ENCODE data around the gene ATAT1.
"Not testable (repeated sequence)": the region's sequence is repeated elsewhere in the genome, so short reads cannot be mapped to it uniquely, and the experiment has no call there.

ATAT1 gene

GRCh38 chr6:30654798-30655742 lies 28.4 kb downstream of the ATAT1 start:
- no peaks in the 10 kb centered on the region for H3K27me3 Mint-ChIP-seq
- no peaks in the 10 kb centered on the region for H3K9me3 Mint-ChIP-seq (ENCODE audit: low read depth)
- H3K4me3 Mint-ChIP-seq = no peak overlapping the region
- H3K4me1 Mint-ChIP-seq (ENCODE audit: low read depth) = no peaks in the 10 kb centered on the region
- peaks cover 8% of the 10 kb centered on the region for H3K36me3 Mint-ChIP-seq
- H3K27ac Mint-ChIP-seq = peak overlapping the region; percentile 58

- Mint-ChIP-seq H3K4me3 (no peak overlapping the region), H3K36me3 (peaks cover 8% of the 10 kb centered on the region), H3K27me3 (no peaks in the 10 kb centered on the region), H3K27ac (no peak overlapping the region), H3K4me1 (ENCODE audit: low read depth) (no peaks in the 10 kb centered on the region), H3K9me3 (ENCODE audit: low read depth) (no peaks in the 10 kb centered on the region)
These were observed 29.0 kb downstream of the ATAT1 start for GRCh38 chr6:30655743-30656094.

- Mint-ChIP-seq H3K4me3 (no peak overlapping the region), H3K4me1 (ENCODE audit: low read depth) (no peaks in the 10 kb centered on the region), H3K27me3 (no peaks in the 10 kb centered on the region), H3K9me3 (ENCODE audit: low read depth) (no peaks in the 10 kb centered on the region), H3K27ac (no peak overlapping the region), H3K36me3 (peaks cover 8% of the 10 kb centered on the region)
These were observed 29.8 kb downstream of the ATAT1 start for GRCh38 chr6:30656513-30656912.

GRCh38 chr6:30657454-30657853 lies 30.8 kb downstream of the ATAT1 start:
- no peak overlapping the region for H3K27ac Mint-ChIP-seq
- H3K4me1 Mint-ChIP-seq (ENCODE audit: low read depth) = no peaks in the 10 kb centered on the region
- H3K36me3 Mint-ChIP-seq = peaks cover 15% of the 10 kb centered on the region
- no peaks in the 10 kb centered on the region for H3K27me3 Mint-ChIP-seq
- no peaks in the 10 kb centered on the region for H3K9me3 Mint-ChIP-seq (ENCODE audit: low read depth)
- no peak overlapping the region for H3K4me3 Mint-ChIP-seq

- not testable (repeated sequence) for H3K4me3 Mint-ChIP-seq; H3K27me3 Mint-ChIP-seq; H3K27ac Mint-ChIP-seq; H3K9me3 Mint-ChIP-seq (ENCODE audit: low read depth); H3K4me1 Mint-ChIP-seq (ENCODE audit: low read depth)
- H3K36me3 Mint-ChIP-seq = peaks cover 15% of the 10 kb centered on the region
These were observed 31.2 kb downstream of the ATAT1 start for GRCh38 chr6:30657922-30658321.

GRCh38 chr6:30664994-30665767 lies 38.5 kb downstream of the ATAT1 start:
- H3K36me3 Mint-ChIP-seq = peaks cover 11% of the 10 kb centered on the region
- H3K27me3 Mint-ChIP-seq = no peaks in the 10 kb centered on the region
- H3K9me3 Mint-ChIP-seq (ENCODE audit: low read depth) = no peaks in the 10 kb centered on the region
- H3K4me1 Mint-ChIP-seq (ENCODE audit: low read depth) = peaks cover 21% of the 10 kb centered on the region
- no peak overlapping the region for H3K4me3 Mint-ChIP-seq
- H3K27ac Mint-ChIP-seq = peak overlapping the region; percentile 22

- not testable (repeated sequence) for H3K4me3 Mint-ChIP-seq; H3K9me3 Mint-ChIP-seq (ENCODE audit: low read depth); H3K27me3 Mint-ChIP-seq
- H3K4me1 Mint-ChIP-seq (ENCODE audit: low read depth) = peaks cover 32% of the 10 kb centered on the region
- peaks cover 14% of the 10 kb centered on the region for H3K36me3 Mint-ChIP-seq
- peak overlapping the region; percentile 61 for H3K27ac Mint-ChIP-seq
These were observed 39.6 kb downstream of the ATAT1 start for GRCh38 chr6:30666300-30666699.

GRCh38 chr6:30670760-30671527 lies 44.3 kb downstream of the ATAT1 start:
- peak overlapping the region; percentile 83 for H3K4me3 Mint-ChIP-seq
- no peaks in the 10 kb centered on the region for H3K9me3 Mint-ChIP-seq (ENCODE audit: low read depth)
- H3K4me1 Mint-ChIP-seq (ENCODE audit: low read depth) = peaks cover 43% of the 10 kb centered on the region
- H3K27me3 Mint-ChIP-seq = no peaks in the 10 kb centered on the region
- peaks cover 4% of the 10 kb centered on the region for H3K36me3 Mint-ChIP-seq
- H3K27ac Mint-ChIP-seq = peak overlapping the region; percentile 71

GRCh38 chr6:30672445-30673253 lies 46.0 kb downstream of the ATAT1 start, which contains the start of gene DHX16:
TSS of gene DHX16 (minus strand) at chr6:30673006. CDS start at chr6:30672841, 165 bp downstream.
- Mint-ChIP-seq H3K4me3 (peak within 1 kb of the TSS; percentile 83), H3K36me3 (peaks cover 7% of the 10 kb centered on the region)

GRCh38 chr6:30676660-30677285 lies 50.1 kb downstream of the ATAT1 start:
- Mint-ChIP-seq H3K36me3 (peaks cover 10% of the 10 kb centered on the region), H3K9me3 (ENCODE audit: low read depth) (no peaks in the 10 kb centered on the region), H3K4me3 (peak overlapping the region; percentile 17), H3K27me3 (no peaks in the 10 kb centered on the region), H3K27ac (peak overlapping the region; percentile 86), H3K4me1 (ENCODE audit: low read depth) (peaks cover 33% of the 10 kb centered on the region)

More at GRCh38 chr6:30672445-30673253, 46.0 kb downstream of the ATAT1 start, which contains the start of gene DHX16:
- Mint-ChIP-seq H3K9me3 (ENCODE audit: low read depth) (no peaks in the 10 kb centered on the region), H3K27ac (peak within 1 kb of the TSS; percentile 79), H3K4me1 (ENCODE audit: low read depth) (peaks cover 36% of the 10 kb centered on the region), H3K27me3 (no peaks in the 10 kb centered on the region)

- Mint-ChIP-seq H3K4me1 (ENCODE audit: low read depth) (peaks cover 26% of the 10 kb centered on the region), H3K4me3 (peak overlapping the region; percentile 93), H3K27ac (peak overlapping the region; percentile 87), H3K27me3 (no peaks in the 10 kb centered on the region), H3K9me3 (ENCODE audit: low read depth) (no peaks in the 10 kb centered on the region), H3K36me3 (peaks cover 18% of the 10 kb centered on the region)
These were observed 52.5 kb downstream of the ATAT1 start for GRCh38 chr6:30678964-30679726.

GRCh38 chr6:30679765-30680535 lies 53.3 kb downstream of the ATAT1 start:
- Mint-ChIP-seq H3K4me3 (peak overlapping the region; percentile 93), H3K27me3 (no peaks in the 10 kb centered on the region), H3K27ac (peak overlapping the region; percentile 86), H3K4me1 (ENCODE audit: low read depth) (peaks cover 26% of the 10 kb centered on the region), H3K9me3 (ENCODE audit: low read depth) (no peaks in the 10 kb centered on the region), H3K36me3 (peaks cover 19% of the 10 kb centered on the region)
